Activated CD8-positive, alpha-beta memory T cell treated with anti-CD3 and anti-CD28 coated beads, Interleukin-2, amount 50 U/mL, for 4 hours (primary cell): ENCODE results near the gene MARCHF3.
"Not testable (repeated sequence)": the region's sequence is repeated elsewhere in the genome, so short reads cannot be mapped to it uniquely, and the experiment has no call there.

ENCODE experiments used
- DNase-seq: peaks from one replicate; pipeline ENCODE4 v3.0.0-alpha.2; 2020

MARCHF3 gene

DNA sequence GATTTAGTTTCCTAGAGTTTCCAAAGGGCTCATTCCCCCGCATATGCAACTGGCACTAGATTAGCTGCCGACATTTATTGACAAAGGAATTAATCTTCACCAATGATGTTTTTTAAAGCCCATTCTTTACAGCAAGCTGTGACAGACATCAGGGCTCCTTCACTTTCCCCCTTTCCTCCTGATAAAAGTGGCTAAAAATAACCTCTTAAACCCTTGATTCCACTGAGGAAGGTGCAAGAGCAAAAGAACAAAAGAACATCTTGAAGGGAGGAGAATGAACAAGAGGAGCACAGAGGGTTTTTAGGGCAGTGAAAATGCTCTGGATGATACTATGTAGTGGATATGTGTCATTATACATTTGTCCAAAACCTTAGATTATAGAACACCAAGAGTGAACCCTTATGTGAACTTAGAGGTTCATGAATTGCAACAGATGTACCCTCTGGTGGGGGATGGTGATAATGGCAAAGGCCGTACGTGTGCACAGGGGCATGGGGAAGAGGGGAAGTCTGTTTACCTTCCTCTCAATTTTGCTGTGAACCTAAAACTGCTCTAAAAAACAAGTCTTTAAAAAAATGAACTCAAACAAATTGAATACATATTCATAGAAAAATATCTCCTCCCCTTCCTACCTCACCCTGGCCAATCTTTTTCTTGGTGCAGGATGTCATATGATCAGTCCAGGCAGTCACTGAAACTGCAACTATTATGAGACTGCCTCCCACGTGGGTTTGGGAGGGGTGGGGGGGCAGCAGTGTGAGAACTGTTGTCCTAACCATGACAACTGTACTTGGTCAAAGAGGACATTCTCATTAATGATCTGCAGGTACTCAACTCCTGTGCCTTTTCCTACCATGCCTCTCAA lies 83.0 kb downstream of the MARCHF3 start:
- no peak for DNase-seq

DNA sequence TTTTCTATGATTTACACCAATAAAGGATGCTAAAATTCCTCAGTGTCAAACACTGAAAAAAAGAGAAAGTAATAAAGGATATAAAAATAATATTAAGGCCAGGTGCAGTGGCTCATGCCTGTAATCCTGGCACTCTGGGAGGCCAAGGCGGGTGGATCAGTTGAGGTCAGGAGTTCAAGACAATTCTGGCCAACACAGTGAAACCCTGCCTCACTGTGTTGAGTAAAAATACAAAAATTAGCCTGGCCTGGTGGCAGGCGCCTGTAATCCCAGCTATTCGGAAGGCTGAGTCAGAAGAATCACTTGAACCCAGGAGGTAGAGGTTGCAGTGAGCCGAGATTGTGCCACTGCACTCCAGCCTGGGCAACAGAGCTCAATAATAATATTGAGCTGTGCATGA lies 87.5 kb downstream of the MARCHF3 start:
- not testable (repeated sequence) for DNase-seq

- DNase-seq: no peak
These were observed 89.0 kb downstream of the MARCHF3 start for GRCh38 chr5:126941403-126941802.

DNA sequence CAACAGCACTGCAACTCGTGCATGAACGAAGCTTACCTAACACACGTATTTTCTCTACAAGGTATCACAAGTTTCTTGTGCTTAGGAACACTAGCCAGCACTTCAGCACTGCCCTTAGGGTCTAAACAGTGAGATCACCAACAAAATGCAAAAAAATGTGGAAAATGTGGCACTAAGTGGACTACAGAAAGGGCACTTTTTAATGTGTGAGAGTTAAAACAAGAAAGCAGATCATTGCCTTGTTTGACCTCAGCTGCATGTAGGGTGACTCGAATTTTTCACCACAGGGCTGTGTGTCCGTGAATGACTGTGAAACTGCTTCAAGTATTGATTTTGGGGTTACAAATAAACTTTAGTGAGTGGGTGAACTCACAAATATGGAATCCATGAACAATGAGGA lies 90.5 kb downstream of the MARCHF3 start:
- DNase-seq: no peak

- DNase-seq: no peak
These were observed 91.9 kb downstream of the MARCHF3 start for GRCh38 chr5:126938466-126938865.

- no peak for DNase-seq
These were observed 92.6 kb downstream of the MARCHF3 start for GRCh38 chr5:126937771-126938170.

DNA sequence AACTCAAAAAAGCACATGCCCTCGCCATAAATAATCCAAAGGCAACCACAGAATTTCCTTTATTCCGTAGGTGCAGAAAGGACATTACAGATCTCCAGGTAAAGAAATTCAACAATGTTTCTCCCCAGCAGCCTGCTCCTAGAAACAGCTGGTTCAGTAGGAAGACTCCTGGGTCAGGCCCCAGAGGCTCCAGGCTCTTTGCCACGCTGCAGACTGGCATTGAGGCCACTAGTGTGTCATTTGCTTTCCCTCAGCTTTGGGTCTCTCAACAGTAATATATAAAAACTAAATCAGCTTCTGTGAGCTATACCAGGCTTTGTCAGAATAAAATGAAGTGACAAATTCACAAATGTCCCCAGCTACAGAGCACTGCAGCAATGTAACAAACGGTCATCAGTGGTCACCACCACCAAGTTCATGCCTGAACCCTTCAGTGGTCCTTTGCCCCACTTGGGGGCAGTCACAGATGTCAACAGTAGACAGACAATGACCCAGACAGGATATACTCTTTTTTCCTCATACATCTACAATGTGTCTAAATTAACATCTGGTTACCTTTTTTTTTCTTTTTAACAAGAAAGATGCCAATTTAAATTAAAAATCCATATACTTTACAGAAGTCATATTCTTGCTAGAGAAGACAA lies 93.5 kb downstream of the MARCHF3 start:
- no peak for DNase-seq

DNA sequence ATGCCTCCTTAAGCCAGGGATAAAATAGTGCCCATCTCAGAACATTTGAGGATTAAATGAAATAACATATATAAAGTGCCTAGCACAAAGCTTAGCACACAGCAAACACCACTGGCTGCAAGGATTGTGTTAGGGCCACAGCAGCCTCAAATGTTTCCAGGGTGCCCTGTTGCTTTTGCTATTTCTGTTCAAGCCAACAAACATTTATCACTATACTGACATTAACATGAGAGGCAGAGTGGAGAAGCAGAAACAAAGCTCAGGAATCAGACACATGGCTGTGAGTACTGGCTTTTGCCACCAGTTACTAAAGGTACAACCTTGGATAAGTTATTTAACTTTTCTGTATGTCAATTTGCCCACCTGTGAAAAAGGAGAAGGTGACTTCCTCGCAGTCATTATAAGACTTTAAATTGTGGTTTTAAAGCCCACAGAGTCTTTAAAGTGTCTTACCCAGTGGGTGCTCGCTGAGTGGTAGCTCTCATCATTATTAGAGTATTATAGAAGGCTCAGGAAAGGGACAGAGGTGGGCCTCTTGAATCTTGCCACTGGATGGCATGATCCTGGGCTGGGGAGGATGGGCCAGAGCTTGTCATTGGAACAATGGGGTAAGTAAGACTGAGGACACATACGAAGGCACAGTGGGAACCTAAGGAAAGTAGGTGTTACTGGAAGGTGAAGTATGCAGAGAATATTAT lies 98.2 kb downstream of the MARCHF3 start:
- no peak for DNase-seq

DNA sequence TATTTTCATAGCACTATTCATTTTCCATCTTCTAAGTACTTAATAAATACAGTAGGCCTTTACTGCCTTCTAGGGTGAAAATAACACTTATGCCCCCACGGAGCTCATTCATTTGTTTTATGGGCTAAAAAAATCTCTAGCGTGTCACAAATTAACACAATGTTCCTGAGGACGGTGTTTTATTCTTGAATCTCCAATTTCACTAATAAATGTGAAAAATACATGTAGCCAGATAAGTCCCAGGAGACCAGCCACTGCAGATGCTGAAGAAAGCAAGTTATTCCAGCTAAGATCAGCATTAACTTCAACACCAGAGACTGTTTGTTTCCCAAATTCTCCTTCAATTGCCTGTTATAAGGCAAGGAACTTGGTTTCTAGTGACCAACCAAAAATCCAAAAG lies 102.3 kb downstream of the MARCHF3 start:
- DNase-seq: no peak

GRCh38 chr5:126927429-126927828 lies 102.9 kb downstream of the MARCHF3 start:
- DNase-seq: no peak

DNA sequence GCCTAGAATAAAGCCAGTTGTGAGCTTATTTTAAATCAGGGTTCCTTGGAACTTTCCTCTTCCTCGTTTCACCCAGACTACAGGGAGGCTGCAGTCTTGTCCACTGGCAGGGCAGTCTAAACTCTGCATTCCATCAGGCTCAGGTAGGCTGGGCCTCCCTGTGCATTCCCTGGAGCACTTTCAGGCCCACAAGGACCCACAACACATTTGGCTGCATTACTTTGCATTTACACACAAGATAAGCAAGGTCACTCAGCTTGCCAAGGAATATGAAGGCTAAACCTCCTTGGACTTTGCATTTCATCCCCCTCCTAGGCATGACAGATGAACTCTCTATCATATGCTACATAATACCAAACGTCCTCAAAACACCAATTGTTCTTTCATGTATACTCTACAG lies 104.2 kb downstream of the MARCHF3 start:
- no peak for DNase-seq

DNA sequence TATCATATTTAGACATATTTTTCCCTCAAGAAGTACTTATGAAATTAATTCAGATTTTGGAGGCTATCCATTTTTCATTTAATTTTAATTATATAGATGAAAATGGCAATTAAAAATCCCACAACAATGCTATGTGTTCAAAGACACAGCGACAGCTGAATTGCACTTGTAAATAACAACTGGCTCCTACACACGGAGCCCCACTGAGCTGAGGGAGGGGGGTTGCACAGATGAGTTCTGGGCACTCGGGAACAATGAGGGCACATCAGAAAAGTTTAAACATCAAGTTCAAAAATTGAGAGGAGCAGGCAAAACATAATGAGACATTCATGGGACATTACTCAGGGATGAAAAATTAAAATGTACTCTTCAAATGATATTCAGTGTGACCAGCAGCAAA lies 104.9 kb downstream of the MARCHF3 start:
- DNase-seq: no peak

- DNase-seq: no peak
These were observed 105.9 kb downstream of the MARCHF3 start for GRCh38 chr5:126924331-126925033.

- no peak for DNase-seq
These were observed 108.9 kb downstream of the MARCHF3 start for GRCh38 chr5:126921241-126922091.

- DNase-seq: no peak
These were observed 110.1 kb downstream of the MARCHF3 start for GRCh38 chr5:126920291-126920690.

DNA sequence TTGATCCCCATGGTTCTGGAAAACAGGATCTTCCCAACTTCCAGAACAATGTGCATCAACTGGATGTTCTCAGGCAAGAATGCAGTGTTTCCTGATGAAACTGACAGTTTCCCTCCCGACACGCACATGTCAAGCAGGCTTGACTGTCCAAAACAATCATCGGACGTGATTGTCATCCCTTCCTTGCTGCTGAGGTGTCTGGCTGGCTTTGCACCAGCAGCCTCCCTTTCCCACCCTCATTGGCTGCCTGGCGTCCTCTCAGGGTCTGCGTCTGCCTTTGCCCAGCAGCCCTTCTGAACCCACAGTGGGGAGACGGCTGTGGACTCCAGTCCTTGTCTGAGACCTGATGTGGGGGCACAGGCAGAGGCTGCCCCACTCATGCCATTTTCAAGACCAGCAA lies 110.8 kb downstream of the MARCHF3 start:
- DNase-seq: no peak

- no peak for DNase-seq
These were observed 111.8 kb downstream of the MARCHF3 start for GRCh38 chr5:126918615-126918957.

DNA sequence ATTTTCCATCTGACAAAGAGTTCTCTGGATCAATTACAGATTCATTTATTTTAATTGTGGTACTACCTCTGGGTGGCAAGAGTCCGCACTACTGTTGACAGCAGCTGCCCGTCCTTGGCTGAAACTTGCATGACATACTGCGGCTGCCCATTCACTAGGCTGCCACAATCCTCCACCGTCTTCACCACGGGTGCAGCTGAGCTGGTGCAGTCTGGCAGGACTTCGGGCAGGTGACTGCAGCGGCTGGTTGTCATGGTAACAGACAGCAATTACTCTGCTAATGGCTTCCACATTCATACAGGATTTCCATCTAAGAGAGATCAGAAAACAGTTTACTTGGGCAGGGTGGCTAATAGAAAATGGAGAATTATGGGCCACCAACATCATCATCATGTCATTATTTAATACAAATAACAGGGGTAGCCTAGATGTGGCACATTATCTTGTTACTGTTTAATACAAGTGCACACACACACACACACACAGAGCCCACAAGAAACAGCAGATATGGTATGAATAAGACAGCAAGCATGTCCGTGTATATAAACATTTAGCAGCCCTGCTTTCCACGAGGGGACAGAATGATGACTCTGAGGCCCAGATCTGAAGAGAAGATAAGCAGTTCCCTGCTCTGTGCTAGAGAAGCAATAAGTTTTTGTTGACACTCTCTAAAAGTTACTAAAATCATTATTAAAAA lies 112.3 kb downstream of the MARCHF3 start:
- DNase-seq: no peak

DNA sequence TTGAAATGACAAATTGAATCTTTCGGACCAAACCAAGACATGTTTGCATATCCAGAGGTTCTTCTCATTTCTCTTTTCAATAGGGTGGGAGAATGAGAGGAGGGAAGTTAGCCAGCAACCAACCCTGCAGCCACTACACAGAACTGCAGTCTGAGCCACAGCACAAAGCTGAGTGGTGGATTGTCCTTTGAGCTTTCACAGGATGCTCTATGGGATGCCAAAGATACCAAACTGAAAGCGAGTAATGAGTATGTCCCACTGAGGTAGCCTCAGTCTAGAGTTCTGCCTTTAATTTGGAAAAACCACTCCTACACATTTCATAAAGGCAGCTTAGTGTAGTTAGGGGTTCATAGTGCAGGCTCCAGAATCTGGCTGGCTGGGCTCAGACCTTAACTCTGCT lies 114.9 kb downstream of the MARCHF3 start:
- DNase-seq: no peak

GRCh38 chr5:126914801-126915436 lies 115.4 kb downstream of the MARCHF3 start:
- DNase-seq: no peak

DNA sequence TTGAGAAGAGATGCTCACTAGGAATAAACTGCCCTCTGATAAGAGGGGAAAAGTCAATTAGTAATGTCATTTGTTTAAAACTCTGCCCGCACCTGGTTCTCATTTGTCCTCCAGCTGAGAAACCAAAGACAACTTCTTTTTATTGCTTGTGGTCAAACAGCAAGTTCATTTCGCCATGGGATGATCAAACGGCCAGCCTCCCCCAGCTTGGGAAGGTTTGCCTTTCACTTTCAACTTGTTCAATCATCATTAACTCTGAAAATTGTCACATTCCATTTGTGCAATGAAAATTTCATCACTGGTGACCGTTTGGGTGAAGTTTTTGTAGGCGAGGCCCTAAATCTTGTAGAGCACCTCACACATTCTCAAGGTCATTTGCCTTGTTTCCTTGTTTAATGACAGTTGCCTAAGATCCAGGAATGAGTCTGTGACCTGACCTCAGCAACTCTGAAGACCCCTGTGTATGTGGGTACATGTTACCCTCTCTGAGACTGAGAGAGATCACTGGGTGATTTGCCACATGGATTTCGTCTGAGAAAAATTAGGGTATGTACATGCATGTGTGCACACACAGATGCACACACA lies 117.7 kb downstream of the MARCHF3 start:
- DNase-seq: no peak
